ENCODE data around the gene SRPK2.

GRCh38 chr7:105218939-105219770 is 169.6 kb downstream of the SRPK2 start:
- TF ChIP-seq CTCF (conservative IDR thresholded peaks at IDR 0.05; ENCODE audit: low read length) (no peak), EZH2phosphoT487 (IDR thresholded peaks at IDR 0.05; ENCODE audit: borderline replicate concordance) (no peak)

Measured in Loucy (cell line).